Tibial nerve (tissue), 3 donors: Measurements from ENCODE around the gene NDUFB10.

Source experiments
- CTCF ChIP-seq, 5 experiments: fragments of 200-600 bp in 3 of 5; fragments of 450-650 bp in 2 of 5; sonication (generic) in 3 of 5; IDR thresholded peaks; one replicate each; pipeline ENCODE4 v1.5.1; 2016 to 2019; ENCODE audit warnings: antibody characterized with exemption in 5 of 5, mild to moderate bottlenecking in 3 of 5, moderate library complexity in 2 of 5
- POLR2A ChIP-seq, 2 donors: fragments of 450-650 bp; IDR thresholded peaks; one replicate each; pipeline ENCODE4 v1.6.1; 2017; ENCODE audit warnings: antibody characterized with exemption in 2 of 2, mild to moderate bottlenecking in 2 of 2, moderate library complexity in 2 of 2

- TF ChIP-seq POLR2A (IDR thresholded peaks at IDR 0.05): no peak
- TF ChIP-seq CTCF (IDR thresholded peaks at IDR 0.05): no peak
These were observed 9.3 kb upstream of the NDUFB10 start for GRCh38 chr16:1950047-1950446.
